ENCODE results near the gene PBLD. TPM values are rescaled to one million over a fixed set of nuclear protein-coding genes. Genes with fewer than 3 reads are reported as not detected.
"Not testable (repeated sequence)": the region's sequence is repeated elsewhere in the genome, so short reads cannot be mapped to it uniquely, and the experiment has no call there.

Gene PBLD
- total RNA-seq, 1 experiment from 2014 or later = 0.36 TPM

DNA sequence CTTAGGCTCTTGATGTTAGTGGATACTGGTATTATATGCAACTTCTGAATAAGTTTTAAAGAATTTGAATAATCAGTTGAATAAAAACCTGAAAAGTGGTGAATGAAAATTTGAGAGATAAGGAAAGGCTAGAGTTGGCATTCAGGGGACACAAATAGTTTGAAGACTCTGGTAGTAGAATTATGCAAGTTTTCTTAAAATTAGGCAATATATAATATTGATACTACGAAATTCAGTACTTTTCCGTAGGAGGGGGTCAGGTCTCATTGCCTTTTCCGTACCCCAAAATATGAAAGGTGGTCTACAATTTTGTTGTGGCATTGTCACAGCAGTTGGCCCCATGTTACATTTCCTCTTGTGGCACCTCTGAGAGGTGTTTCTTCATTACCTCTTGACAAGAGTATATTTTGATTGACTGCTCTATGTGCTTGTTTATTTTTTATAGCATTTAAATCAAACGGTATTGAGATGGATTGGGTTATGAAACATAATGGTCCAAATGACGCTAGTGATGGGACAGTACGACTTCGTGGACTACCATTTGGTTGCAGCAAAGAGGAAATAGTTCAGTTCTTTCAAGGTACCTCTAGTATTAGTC, 4.1 kb upstream of the PBLD start:
- no peaks in the 10 kb centered on the region for H3K4me1 ChIP-seq
- no peak for DNase-seq
- no peak overlapping the region for H3K4me3 ChIP-seq
- peaks cover 70% of the 10 kb centered on the region for H3K36me3 ChIP-seq
- no peaks in the 10 kb centered on the region for H3K9me3 ChIP-seq (replicated peaks)
- no peak overlapping the region for H3K27ac ChIP-seq
- H3K27me3 ChIP-seq = no peaks in the 10 kb centered on the region

GRCh38 chr10:68334672-68335467, 2.1 kb upstream of the PBLD start:
- no peaks in the 10 kb centered on the region for H3K9me3 ChIP-seq (replicated peaks)
- H3K4me3 ChIP-seq = peak overlapping the region; percentile 93
- peaks cover 50% of the 10 kb centered on the region for H3K36me3 ChIP-seq
- H3K4me1 ChIP-seq = no peaks in the 10 kb centered on the region
- H3K27me3 ChIP-seq = no peaks in the 10 kb centered on the region
- H3K27ac ChIP-seq = no peak overlapping the region
- no peak for DNase-seq

GRCh38 chr10:68333440-68334431, 1.0 kb upstream of the PBLD start:
- no peak for DNase-seq
- Histone ChIP-seq H3K9me3 (replicated peaks) (no peaks in the 10 kb centered on the region), H3K36me3 (peaks cover 39% of the 10 kb centered on the region), H3K27ac (peak overlapping the region; percentile 99), H3K4me1 (no peaks in the 10 kb centered on the region), H3K27me3 (no peaks in the 10 kb centered on the region), H3K4me3 (peak overlapping the region; percentile 93)

GRCh38 chr10:68333058-68333395, 299 bp upstream of the PBLD start:
- H3K27ac ChIP-seq = peak overlapping the region; percentile 99
- H3K27me3 ChIP-seq = no peaks in the 10 kb centered on the region
- H3K9me3 ChIP-seq (replicated peaks) = no peaks in the 10 kb centered on the region
- 0 out of 2 replicates have a peak, but pooled peaks cover under 1% of the 10 kb centered on the region for H3K4me1 ChIP-seq
- H3K4me3 ChIP-seq = peak overlapping the region; percentile 93
- DNase-seq = no peak
- peaks cover 32% of the 10 kb centered on the region for H3K36me3 ChIP-seq

GRCh38 chr10:68331455-68332258, 1.1 kb downstream of the PBLD start, which contains the start of gene HNRNPH3:
HNRNPH3 (plus strand) TSS chr10:68332064; CDS start chr10:68337222, 5,158 bp downstream.
- Histone ChIP-seq H3K27me3 (no peaks in the 10 kb centered on the region), H3K4me1 (0 out of 2 replicates have a peak, but pooled peaks cover 2% of the 10 kb centered on the region), H3K27ac (peak within 1 kb of the TSS; percentile 99), H3K36me3 (peaks cover 19% of the 10 kb centered on the region), H3K9me3 (replicated peaks) (no peaks in the 10 kb centered on the region), H3K4me3 (peak within 1 kb of the TSS; percentile 93)
- DNase-seq = peak; percentile 95 to 96

DNA sequence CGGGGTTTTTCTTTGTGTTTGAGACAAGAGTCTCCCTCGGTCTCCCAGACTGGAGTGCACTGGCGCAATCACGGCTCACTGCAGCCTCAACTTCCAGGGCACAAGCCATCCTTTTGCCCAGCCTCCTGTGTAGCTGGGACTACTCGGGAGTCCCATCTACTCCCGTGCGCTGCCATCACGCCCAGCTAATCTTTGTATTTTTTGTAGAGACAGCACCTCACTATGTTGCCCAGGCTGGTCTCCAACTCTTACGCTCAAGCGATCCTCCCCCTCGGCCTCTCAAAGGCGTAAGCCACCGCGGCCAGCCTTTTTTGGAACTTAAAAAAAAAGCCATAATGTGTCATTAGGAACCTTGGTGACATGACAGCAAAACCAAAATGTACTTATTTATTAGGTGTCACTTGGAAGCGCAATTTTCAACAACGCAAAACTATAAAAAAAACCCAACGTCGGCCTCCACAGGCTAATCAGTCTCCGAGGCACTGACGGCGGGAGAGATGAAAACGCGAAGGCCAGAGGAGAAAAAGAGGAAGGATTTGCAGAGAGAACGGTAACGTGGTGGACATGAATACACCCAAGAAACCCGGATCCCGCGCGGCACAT, 1.8 kb downstream of the PBLD start:
- DNase-seq = no peak
- 0 out of 2 replicates have a peak, but pooled peaks cover 2% of the 10 kb centered on the region for H3K4me1 ChIP-seq
- peak overlapping the region; percentile 99 for H3K27ac ChIP-seq
- H3K4me3 ChIP-seq = peak overlapping the region; percentile 93
- H3K9me3 ChIP-seq (replicated peaks) = no peaks in the 10 kb centered on the region
- H3K36me3 ChIP-seq = peaks cover 16% of the 10 kb centered on the region
- no peaks in the 10 kb centered on the region for H3K27me3 ChIP-seq

DNA sequence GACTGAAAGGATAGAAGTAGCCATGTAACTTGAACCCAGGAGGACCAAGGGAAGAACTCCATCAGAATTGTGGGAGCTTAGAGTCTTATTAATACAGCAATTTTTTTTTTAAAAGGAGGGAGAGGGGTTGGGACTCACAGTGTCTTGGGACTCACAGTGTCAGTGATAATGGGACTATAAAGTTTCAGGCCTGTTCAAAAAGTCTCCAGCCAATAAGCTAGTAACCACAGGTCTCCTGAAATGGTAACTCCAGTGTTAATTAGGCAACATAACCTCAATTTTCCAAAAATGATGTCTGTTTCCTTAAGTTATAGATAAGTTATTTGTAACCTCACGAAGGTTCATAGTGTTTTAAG, 3.2 kb downstream of the PBLD start:
- Histone ChIP-seq H3K36me3 (peaks cover 16% of the 10 kb centered on the region), H3K4me3 (no peak overlapping the region), H3K27me3 (no peaks in the 10 kb centered on the region), H3K9me3 (replicated peaks) (no peaks in the 10 kb centered on the region), H3K4me1 (0 out of 2 replicates have a peak, but pooled peaks cover 2% of the 10 kb centered on the region), H3K27ac (no peak overlapping the region)
- DNase-seq = no peak

DNA sequence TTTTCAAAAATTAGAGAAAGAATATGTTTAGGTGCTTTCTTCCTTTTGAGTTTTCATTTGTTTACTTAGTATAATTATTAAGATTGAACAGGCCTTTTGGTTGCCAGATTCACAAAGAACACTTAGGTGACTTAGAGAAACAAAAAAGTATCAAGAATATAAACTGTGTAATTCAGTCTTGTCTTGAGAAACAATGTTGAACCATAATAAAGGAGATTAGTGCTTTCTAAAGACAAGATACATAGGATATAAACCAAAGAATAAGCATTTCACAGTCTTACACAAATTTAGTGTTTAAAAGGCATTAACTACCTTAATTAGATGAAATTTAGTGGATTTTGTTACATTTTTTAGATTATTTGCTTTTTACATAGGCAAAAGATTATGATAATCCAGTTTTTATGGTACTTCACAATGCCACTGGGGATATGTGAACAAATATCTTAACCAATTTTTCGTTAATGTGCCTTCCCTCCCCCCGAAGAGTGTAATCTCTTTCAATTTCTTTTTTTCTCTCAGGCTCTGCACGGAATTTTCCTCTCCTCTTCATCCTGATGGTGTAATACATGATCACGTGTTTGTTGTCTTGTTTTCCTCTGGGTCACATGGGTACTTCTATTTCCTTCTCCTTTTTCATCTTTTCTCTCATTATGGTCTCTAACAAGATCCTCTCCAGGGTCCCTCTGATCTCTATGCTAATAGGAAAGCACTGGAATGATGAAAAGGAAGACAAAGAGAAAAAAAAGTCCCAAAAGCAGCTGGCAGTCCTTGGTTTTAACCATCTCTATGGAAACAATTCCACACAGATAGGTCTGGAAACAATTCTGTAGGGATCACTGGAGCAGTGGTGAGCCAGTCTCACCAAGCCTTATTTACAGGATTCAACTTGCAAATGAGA, 4.6 kb downstream of the PBLD start:
- H3K4me3 ChIP-seq = peak overlapping the region; percentile 29

DNA sequence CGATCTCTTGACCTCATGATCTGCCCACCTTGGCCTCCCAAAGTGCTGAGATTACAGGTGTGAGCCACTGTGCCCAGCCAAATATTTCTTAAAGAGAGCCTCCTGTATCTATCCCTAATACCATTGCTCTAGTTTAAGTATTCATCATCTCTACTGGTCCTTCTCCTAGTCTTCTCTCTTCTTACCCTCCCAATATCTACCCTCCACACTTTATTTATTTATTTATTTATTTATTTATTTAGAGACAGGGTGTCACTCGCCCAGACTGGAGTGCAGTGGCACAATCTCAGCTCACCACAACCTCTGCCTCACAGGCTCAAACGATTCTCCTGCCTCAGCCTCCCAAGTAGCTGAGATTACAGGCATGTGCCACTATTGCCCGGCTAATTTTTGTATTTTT, 8.3 kb downstream of the PBLD start:
- H3K4me3 ChIP-seq; H3K4me1 ChIP-seq; H3K27me3 ChIP-seq; H3K36me3 ChIP-seq; H3K27ac ChIP-seq; DNase-seq; H3K9me3 ChIP-seq (replicated peaks): not testable (repeated sequence)

More for the DNA sequence above, 4.6 kb downstream of the PBLD start:
- no peaks in the 10 kb centered on the region for H3K27me3 ChIP-seq
- H3K9me3 ChIP-seq (replicated peaks) = no peaks in the 10 kb centered on the region
- no peak overlapping the region for H3K27ac ChIP-seq
- DNase-seq = peak in 1 of 2 experiments; percentile 21
- H3K36me3 ChIP-seq = peaks cover 5% of the 10 kb centered on the region
- 0 out of 2 replicates have a peak, but pooled peaks cover 2% of the 10 kb centered on the region for H3K4me1 ChIP-seq

- H3K4me3 ChIP-seq = no peak overlapping the region
- no peaks in the 10 kb centered on the region for H3K36me3 ChIP-seq
- no peak for DNase-seq
- no peaks in the 10 kb centered on the region for H3K9me3 ChIP-seq (replicated peaks)
- H3K4me1 ChIP-seq = no peaks in the 10 kb centered on the region
- no peak overlapping the region for H3K27ac ChIP-seq
- no peaks in the 10 kb centered on the region for H3K27me3 ChIP-seq
These were observed 14.2 kb downstream of the PBLD start for GRCh38 chr10:68318331-68319059.

- H3K9me3 ChIP-seq (replicated peaks) = no peaks in the 10 kb centered on the region
- no peak overlapping the region for H3K4me3 ChIP-seq
- H3K27ac ChIP-seq = no peak overlapping the region
- H3K4me1 ChIP-seq = no peaks in the 10 kb centered on the region
- H3K36me3 ChIP-seq = no peaks in the 10 kb centered on the region
- no peak for DNase-seq
- no peaks in the 10 kb centered on the region for H3K27me3 ChIP-seq
These were observed 17.1 kb downstream of the PBLD start for GRCh38 chr10:68315582-68315981.

DNA sequence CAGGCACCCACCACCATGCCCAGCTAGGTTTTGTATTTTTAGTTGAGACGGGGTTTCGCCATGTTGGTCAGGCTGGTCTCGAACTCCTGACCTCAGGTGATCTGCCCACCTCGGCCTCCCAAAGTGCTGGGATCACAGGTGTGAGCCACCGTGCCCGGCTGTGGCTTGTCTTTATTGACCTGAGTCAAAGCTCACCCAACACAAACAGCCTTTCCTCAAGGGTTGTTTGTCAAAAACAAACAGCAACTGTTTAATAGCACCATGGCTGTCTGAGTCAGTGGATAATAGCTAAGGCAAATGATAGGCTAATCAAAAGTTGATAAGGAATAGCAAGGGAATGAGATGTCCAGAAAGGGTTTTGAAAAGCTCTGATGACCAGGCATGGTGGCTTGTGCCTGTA, 17.8 kb downstream of the PBLD start:
- DNase-seq; H3K9me3 ChIP-seq (replicated peaks); H3K27ac ChIP-seq; H3K4me1 ChIP-seq; H3K4me3 ChIP-seq; H3K36me3 ChIP-seq; H3K27me3 ChIP-seq: not testable (repeated sequence)
